Measurements from ENCODE around the gene SCARF2.
"Not testable (repeated sequence)": the region's sequence is repeated elsewhere in the genome, so short reads cannot be mapped to it uniquely, and the experiment has no call there.

DNA sequence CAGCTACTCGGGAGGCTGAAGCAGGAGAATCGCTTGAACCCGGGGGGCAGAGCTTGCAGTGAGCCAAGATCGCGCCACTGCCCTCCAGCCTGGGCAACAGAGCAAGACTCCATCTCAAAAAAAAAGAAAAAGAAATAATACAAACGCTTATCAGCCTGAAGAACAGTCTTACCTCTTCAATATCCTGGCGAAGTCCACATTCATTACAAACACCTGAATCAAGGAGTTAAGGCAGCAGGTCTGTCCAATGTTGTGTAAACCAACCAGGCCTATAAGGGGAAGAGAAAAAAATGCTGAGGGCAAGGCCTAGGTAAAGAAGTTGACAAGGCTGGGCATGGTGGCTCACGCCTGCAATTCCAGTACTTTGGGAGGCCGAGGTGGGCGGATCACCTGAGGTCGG, 60.6 kb downstream of the SCARF2 start:
- not testable (repeated sequence) for TF ChIP-seq POLR2A (IDR thresholded peaks at IDR 0.05; ENCODE audit: extremely low read depth, insufficient read length)
- TF ChIP-seq, protein P1, sequence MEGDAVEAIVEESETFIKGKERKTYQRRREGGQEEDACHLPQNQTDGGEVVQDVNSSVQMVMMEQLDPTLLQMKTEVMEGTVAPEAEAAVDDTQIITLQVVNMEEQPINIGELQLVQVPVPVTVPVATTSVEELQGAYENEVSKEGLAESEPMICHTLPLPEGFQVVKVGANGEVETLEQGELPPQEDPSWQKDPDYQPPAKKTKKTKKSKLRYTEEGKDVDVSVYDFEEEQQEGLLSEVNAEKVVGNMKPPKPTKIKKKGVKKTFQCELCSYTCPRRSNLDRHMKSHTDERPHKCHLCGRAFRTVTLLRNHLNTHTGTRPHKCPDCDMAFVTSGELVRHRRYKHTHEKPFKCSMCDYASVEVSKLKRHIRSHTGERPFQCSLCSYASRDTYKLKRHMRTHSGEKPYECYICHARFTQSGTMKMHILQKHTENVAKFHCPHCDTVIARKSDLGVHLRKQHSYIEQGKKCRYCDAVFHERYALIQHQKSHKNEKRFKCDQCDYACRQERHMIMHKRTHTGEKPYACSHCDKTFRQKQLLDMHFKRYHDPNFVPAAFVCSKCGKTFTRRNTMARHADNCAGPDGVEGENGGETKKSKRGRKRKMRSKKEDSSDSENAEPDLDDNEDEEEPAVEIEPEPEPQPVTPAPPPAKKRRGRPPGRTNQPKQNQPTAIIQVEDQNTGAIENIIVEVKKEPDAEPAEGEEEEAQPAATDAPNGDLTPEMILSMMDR (IDR thresholded peaks at IDR 0.05; ENCODE audit: low read depth, low read length): not testable (repeated sequence)
